Immature natural killer cell (primary cell): ENCODE measurements around the gene SLC29A1. TPM values are rescaled to one million over a fixed set of nuclear protein-coding genes. Genes with fewer than 3 reads are reported as not detected.

Experiments
- DNase-seq, 3 donors: peaks; one replicate each; pipeline ENCODE4 v3.0.0; 2022; ENCODE audit warnings: mixed read lengths in 1 of 3
- H3K27ac Mint-ChIP-seq, 6 donors: one replicate each; pipeline ENCODE4 v1.8.0; 2020; ENCODE audit warnings: mixed read lengths in 6 of 6, mild to moderate bottlenecking in 5 of 6, inconsistent platforms in 4 of 6, moderate library complexity in 3 of 6
- H3K27me3 Mint-ChIP-seq, 3 donors: one replicate each; pipeline ENCODE4 v1.8.0; 2020 to 2021; ENCODE audit warnings: low read depth in 3 of 3, mild to moderate bottlenecking in 3 of 3, mixed read lengths in 3 of 3, moderate library complexity in 3 of 3, inconsistent platforms in 1 of 3
- H3K36me3 Mint-ChIP-seq, 3 donors: one replicate each; pipeline ENCODE4 v1.8.0; 2020; ENCODE audit warnings: mixed read lengths in 3 of 3, inconsistent platforms in 2 of 3, mild to moderate bottlenecking in 2 of 3
- H3K4me1 Mint-ChIP-seq, 2 donors: one replicate each; pipeline ENCODE4 v1.8.0; 2020; ENCODE audit warnings: inconsistent platforms in 2 of 2, mild to moderate bottlenecking in 2 of 2, mixed read lengths in 2 of 2, moderate library complexity in 1 of 2
- H3K4me3 Mint-ChIP-seq, 5 donors: one replicate each; pipeline ENCODE4 v1.8.0; 2020; ENCODE audit warnings: mild to moderate bottlenecking in 5 of 5, mixed read lengths in 5 of 5, inconsistent platforms in 3 of 5, moderate library complexity in 3 of 5
- H3K9me3 Mint-ChIP-seq, 6 donors: one replicate each; pipeline ENCODE4 v1.8.0; 2020; ENCODE audit warnings: mild to moderate bottlenecking in 6 of 6, mixed read lengths in 6 of 6, inconsistent platforms in 4 of 6, moderate library complexity in 3 of 6
- polyA plus RNA-seq, 3 donors: library from polyadenylated mRNA; unstranded; fragments of 300-500 nt; fragmentation: Illumina TruSeq; gene quantifications; one replicate each; pipeline ENCODE4 v1.2.3, GENCODE V29; 2021

The SLC29A1 gene
- polyA plus RNA-seq, 3 donors from 2014 or later: 1.5 to 3.0 (median 1.8) TPM

DNA sequence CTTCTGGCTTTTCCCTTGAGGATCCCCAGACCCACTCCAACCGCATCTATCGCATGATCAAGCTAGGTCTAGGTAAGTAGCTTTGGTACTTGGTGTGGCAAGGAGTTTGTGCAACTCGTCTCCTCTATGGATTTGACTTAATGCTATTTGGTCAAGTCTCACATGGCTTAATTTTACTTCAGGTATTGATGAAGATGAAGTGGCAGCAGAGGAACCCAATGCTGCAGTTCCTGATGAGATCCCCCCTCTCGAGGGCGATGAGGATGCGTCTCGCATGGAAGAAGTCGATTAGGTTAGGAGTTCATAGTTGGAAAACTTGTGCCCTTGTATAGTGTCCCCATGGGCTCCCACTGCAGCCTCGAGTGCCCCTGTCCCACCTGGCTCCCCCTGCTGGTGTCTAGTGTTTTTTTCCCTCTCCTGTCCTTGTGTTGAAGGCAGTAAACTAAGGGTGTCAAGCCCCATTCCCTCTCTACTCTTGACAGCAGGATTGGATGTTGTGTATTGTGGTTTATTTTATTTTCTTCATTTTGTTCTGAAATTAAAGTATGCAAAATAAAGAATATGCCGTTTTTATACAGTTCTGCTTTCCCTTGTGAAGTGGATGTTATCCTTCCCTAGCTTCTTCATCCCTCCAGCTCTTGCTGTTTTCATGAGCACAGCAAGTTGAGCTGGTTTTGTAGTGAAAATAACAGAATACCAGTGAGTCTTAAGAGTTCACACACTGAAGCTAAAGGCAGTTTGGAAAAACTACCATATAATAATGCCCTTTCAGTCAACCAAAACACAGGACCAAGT is 30.1 kb downstream of the SLC29A1 start:
- peaks cover 24 to 49% (median 29%) of the 10 kb centered on the region in 3 donors for H3K36me3 Mint-ChIP-seq
- peak; percentile 45 to 52 (median 47) for DNase-seq
- H3K4me3 Mint-ChIP-seq: no peak overlapping the region
- H3K9me3 Mint-ChIP-seq: peaks cover 0 to 1% (median 0%) of the 10 kb centered on the region in 6 donors
- peak overlapping the region in 5 of 6 donors; percentile 12 to 75 (median 39) for H3K27ac Mint-ChIP-seq
- H3K4me1 Mint-ChIP-seq: peaks cover 41 to 75% of the 10 kb centered on the region in 2 donors
- peaks cover 25 to 37% (median 26%) of the 10 kb centered on the region in 3 donors for H3K27me3 Mint-ChIP-seq

DNA sequence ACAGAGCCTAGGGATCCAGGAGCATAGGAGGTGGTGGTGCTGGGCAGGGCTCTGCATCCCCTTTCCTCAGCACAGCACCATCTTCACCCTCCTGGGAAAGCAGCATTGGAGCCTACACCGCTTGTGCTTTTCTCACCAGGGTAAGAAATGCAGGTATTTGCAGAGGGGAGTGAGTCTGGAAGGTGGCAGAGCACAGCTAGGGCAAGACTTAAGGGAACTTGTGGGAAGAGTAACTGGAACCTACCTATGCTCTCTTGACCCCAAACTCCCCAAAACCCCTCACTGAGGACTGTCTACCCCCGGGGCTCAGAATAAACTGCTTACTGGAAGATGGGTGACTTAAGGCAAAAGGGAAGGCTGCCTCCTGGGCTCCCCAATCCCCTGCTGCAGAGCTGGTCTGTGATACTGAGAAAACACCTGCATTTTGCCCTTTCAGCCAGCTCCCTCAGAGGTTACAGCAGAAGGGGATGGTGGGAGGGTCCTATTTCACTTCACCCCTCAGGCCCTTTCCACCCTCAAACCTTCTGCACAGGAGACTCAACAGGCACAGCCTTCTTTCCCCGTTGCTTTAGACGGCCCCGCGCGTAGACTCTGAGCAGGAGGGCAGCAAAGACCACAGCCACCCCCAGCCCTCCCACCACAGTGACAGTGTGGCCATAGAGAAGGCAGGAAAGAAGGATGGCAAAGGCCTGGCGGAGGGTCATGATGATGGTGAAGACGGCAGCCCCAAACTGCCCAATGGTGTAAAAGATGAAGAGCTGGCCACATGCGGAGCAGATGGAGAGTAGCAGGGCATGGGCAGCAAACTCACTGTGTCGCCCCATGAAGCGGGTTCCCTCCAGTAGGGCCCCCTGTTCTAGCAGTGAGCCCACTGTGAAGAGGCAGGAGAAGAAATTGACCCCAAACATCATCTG is 31.1 kb downstream of the SLC29A1 start:
- DNase-seq: no peak

DNA sequence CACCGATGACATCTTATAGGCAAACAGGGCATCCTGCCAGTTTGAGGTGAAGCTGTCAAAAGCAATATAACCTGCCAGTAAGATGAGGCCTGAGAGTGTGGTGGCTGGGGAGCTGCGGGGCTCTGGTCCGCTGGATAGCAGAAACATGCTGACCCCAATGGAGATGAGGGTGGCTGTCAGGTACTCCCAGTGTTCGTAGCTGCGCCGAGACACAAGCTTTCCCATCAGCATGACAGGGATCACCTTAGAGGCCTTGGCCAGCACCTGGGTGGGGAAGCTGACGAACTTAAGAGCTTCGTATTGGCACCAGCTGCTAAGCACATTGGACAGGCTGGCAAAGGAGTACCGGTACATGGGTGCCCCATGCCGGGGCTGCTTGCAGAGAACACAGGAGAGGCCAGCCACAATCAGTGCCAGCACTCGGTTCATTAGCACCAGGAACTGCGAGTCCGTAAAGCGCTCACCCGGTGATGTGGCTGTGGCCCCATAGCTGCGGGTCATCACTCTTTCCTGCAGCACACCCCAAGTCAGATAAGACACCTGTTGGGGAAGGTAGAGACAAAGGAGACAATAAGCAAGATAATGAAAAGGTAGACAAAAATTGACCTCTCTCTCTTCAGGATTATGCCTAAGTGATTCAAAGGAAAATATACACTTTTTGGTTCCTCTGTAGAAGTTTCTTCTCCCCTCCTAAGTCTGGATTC is 31.9 kb downstream of the SLC29A1 start:
- H3K36me3 Mint-ChIP-seq: peaks cover 25 to 35% (median 26%) of the 10 kb centered on the region in 3 donors
- peaks cover 23 to 36% (median 25%) of the 10 kb centered on the region in 3 donors for H3K27me3 Mint-ChIP-seq
- peaks cover 0 to 1% (median 0%) of the 10 kb centered on the region in 6 donors for H3K9me3 Mint-ChIP-seq
- peaks cover 29 to 61% of the 10 kb centered on the region in 2 donors for H3K4me1 Mint-ChIP-seq
- H3K27ac Mint-ChIP-seq: peak overlapping the region in 5 of 6 donors; percentile 62 to 84 (median 66)
- peak overlapping the region; percentile 71 to 87 (median 84) for H3K4me3 Mint-ChIP-seq
- DNase-seq: no peak

More for the DNA sequence above, 31.1 kb downstream of the SLC29A1 start:
- Mint-ChIP-seq H3K9me3 (peaks cover 0 to 1% (median 0%) of the 10 kb centered on the region in 6 donors), H3K4me3 (peak overlapping the region in 4 of 5 donors; percentile 20 to 85 (median 28)), H3K27ac (peak overlapping the region in 4 of 6 donors; percentile 3 to 87 (median 38)), H3K36me3 (peaks cover 25 to 43% (median 29%) of the 10 kb centered on the region in 3 donors), H3K4me1 (peaks cover 36 to 69% of the 10 kb centered on the region in 2 donors), H3K27me3 (peaks cover 23 to 36% (median 25%) of the 10 kb centered on the region in 3 donors)

DNA sequence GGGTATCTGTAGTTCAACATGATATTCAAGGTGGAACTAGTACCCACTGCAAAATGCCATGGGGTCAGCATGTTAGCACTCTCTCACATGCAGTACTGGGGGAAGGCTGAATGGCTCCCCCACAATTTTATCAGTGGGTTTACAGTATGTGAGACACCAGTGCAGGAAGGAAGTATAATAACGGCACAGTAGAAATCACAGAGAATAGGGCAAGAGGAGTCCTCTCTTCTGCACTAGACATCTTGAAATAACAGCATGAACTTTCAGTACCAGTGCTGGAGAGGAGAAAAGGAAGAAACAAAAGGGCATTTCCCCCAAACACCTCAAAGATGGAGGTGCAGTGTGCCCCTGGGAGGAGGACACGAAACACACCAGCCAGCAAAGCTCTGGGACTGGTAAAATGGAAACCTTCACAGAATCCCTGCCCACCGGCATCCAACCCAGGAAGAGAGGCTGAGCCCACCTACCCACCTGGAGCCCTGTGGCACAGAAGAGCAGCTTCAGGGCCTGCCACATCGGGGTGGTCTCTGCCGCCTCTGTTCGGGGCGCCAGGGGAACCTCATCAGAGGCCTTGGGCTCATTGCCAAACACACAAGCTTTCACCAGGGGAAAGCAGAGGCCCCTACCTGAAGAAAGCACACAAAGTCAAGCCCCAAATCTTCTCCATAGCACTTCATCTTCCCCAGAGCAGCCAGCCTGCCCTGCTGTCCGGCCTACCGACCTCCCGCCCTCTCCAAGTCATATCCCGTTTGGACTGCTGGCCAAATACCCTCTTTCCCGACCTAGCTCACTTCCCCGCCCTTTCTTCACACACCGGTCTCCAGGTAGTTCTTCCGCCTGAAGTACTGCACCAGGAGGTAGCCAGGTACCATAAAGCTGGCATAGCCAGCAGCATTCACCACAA is 32.7 kb downstream of the SLC29A1 start:
- Mint-ChIP-seq H3K9me3 (peaks cover 0 to 1% (median 0%) of the 10 kb centered on the region in 6 donors), H3K27ac (peak overlapping the region; percentile 62 to 93 (median 83)), H3K27me3 (peaks cover 23 to 39% (median 25%) of the 10 kb centered on the region in 3 donors), H3K4me3 (peak overlapping the region; percentile 71 to 87 (median 84)), H3K36me3 (peaks cover 26 to 37% (median 29%) of the 10 kb centered on the region in 3 donors), H3K4me1 (peaks cover 30 to 63% of the 10 kb centered on the region in 2 donors)
- no peak for DNase-seq

DNA sequence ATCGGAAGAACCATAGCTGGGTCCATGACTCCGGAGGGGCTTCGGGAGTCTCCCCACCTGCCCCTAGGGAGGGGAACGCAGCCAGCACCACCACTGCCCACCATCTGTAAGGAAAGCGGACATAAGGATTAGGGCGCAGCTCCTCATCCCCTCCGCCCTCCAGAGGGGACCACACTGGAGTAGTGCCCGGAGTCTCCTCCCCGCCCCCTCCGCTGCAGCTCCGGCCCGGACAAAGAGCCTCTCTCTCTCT is 33.3 kb downstream of the SLC29A1 start:
- H3K27ac Mint-ChIP-seq: peak overlapping the region; percentile 62 to 93 (median 83)

DNA sequence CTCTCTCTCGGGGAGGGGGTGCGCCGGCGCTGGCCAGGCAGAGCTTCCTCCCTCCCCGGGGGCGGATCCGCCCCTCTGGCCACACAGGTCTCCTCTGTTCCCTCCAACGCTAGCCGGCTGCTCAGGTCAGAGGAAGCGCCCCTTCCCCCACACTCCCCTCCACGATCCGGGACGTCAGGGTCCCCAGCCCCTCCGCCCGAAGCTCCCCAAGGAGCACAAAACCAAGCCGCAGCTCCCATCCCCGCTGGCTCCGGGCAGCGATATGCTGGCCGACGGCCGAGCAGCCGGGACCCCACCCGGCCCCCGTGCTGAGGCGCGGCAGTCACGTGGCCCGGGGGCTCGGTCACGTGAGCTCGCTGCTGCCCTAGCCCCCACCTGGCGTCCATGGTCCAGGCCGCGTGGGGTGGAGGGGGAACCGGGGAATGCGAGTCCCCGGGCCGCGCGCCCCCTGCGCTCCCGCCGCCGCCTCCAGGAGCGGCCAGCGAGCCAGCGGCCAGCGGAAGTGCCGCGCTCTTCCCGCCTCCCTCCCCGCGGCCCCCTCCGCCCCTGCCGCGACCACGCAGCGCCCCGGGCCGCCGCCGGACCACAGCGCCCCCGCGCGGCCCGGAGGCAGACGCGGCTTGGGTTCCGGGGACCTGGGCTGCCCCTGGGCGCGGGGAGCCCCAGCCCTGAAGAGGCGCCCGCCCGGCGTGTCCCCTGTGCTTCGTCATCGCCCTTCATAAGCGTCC is 33.8 kb downstream of the SLC29A1 start, which contains the start of gene SLC35B2:
SLC35B2 (minus strand) TSS at position 504 of the 728 bp plus-strand sequence; CDS start at position 386, 118 bp downstream.
- H3K27me3 Mint-ChIP-seq: peaks cover 23 to 39% (median 25%) of the 10 kb centered on the region in 3 donors
- H3K36me3 Mint-ChIP-seq: peaks cover 18 to 27% (median 23%) of the 10 kb centered on the region in 3 donors
- peak; percentile 75 to 77 (median 77) for DNase-seq
- peak within 1 kb of the TSS; percentile 84 to 93 (median 87) for H3K4me3 Mint-ChIP-seq
- peaks cover 32 to 56% of the 10 kb centered on the region in 2 donors for H3K4me1 Mint-ChIP-seq
- peak within 1 kb of the TSS; percentile 86 to 94 (median 90) for H3K27ac Mint-ChIP-seq
- peaks cover 0 to 1% (median 0%) of the 10 kb centered on the region in 6 donors for H3K9me3 Mint-ChIP-seq

More for the DNA sequence above, 33.3 kb downstream of the SLC29A1 start:
- DNase-seq: no peak
- Mint-ChIP-seq H3K4me3 (peak overlapping the region; percentile 71 to 87 (median 84)), H3K9me3 (peaks cover 0 to 1% (median 0%) of the 10 kb centered on the region in 6 donors), H3K4me1 (peaks cover 31 to 60% of the 10 kb centered on the region in 2 donors), H3K27me3 (peaks cover 23 to 39% (median 25%) of the 10 kb centered on the region in 3 donors), H3K36me3 (peaks cover 23 to 32% (median 28%) of the 10 kb centered on the region in 3 donors)

DNA sequence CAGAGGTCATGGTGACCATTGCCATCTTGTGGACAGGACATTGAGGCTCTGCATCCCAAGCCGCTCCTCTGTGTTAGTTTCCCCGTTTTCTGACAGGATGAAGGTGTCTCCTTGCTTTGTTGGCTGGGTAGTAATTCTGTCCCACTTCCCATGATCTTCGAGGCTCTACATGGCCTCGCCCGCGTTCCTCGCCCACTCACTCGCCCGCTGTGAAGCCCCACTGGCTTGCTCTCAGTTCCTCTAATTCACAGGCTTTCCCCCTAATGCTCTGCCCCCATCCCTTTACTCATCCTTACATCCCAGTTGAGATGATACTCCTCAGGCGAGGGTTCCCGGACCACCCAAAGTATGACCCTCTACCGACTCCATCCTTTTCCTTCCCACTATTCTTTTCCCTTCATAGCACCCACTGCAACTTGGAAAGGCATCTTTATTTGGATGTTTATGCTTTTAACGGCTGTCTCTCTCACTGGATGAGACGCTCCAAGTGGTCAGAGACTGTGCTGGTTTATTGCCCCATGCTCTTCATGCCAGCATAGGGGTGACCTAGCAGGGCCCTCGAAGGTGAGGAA is 34.4 kb downstream of the SLC29A1 start:
- H3K27ac Mint-ChIP-seq: peak overlapping the region; percentile 86 to 94 (median 90)
- peaks cover 23 to 39% (median 25%) of the 10 kb centered on the region in 3 donors for H3K27me3 Mint-ChIP-seq
- H3K9me3 Mint-ChIP-seq: peaks cover 0 to 1% (median 0%) of the 10 kb centered on the region in 6 donors
- H3K36me3 Mint-ChIP-seq: peaks cover 17 to 22% (median 20%) of the 10 kb centered on the region in 3 donors
- H3K4me3 Mint-ChIP-seq: peak overlapping the region; percentile 83 to 93 (median 87)
- DNase-seq: no peak
- peaks cover 38 to 62% of the 10 kb centered on the region in 2 donors for H3K4me1 Mint-ChIP-seq

DNA sequence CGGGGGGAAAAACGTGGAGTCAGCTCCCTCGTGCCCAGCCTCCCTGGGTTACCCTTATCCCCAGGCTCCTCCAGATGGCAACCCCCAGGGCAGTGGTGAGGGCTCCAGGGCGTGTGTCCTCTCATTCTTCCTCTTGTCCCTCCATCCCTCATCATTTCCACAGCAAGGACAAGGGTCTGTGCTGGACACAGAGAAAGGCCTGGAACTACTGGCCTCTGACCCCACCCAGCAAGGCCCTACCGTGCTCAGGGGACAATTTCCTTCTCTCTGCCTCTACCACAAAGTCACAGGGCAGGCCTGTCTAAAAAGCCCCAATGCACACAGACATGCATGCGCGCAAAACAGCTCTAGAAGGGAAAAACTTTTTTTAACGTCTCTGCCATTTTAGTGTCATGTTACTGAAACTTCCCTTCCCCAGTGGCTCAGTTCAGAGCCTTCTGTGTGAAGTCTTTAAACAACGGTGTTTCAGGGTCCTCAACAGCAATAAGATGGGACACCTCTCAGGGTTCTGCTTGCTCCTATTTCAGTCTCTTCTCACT is 35.0 kb downstream of the SLC29A1 start:
- Mint-ChIP-seq H3K4me3 (peak overlapping the region; percentile 80 to 93 (median 87)), H3K27ac (peak overlapping the region; percentile 62 to 91 (median 88)), H3K27me3 (peaks cover 19 to 39% (median 24%) of the 10 kb centered on the region in 3 donors), H3K36me3 (peaks cover 14 to 17% (median 15%) of the 10 kb centered on the region in 3 donors), H3K9me3 (peaks cover 0 to 1% (median 0%) of the 10 kb centered on the region in 6 donors), H3K4me1 (peaks cover 43 to 63% of the 10 kb centered on the region in 2 donors)
- no peak for DNase-seq

DNA sequence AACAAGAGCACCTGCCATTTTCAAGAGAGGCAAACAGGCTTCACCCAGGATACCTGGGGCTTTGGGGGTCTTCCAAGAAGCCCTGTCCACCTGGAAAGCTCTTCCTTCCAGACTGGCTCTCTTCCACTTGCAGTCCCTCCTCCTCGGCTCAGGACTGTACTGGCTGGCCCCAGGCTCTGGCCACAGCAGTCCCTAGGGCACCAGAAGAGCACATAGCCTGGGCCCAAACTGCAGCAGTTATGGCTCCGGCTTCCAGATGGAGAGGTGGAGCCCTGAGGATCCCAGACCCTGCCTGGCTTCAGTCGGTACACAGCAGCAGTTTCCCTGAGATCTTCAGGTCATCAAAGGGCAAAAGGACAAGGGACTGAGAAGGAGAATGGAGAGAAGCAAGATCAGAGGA is 35.5 kb downstream of the SLC29A1 start:
- Mint-ChIP-seq H3K27me3 (peaks cover 16 to 37% (median 24%) of the 10 kb centered on the region in 3 donors), H3K4me1 (peaks cover 45 to 64% of the 10 kb centered on the region in 2 donors), H3K4me3 (peak overlapping the region in 4 of 5 donors; percentile 80 to 89 (median 85)), H3K36me3 (peaks cover 11 to 12% (median 12%) of the 10 kb centered on the region in 3 donors), H3K27ac (peak overlapping the region; percentile 62 to 91 (median 88)), H3K9me3 (peaks cover 0 to 4% (median 0%) of the 10 kb centered on the region in 6 donors)
- no peak for DNase-seq

DNA sequence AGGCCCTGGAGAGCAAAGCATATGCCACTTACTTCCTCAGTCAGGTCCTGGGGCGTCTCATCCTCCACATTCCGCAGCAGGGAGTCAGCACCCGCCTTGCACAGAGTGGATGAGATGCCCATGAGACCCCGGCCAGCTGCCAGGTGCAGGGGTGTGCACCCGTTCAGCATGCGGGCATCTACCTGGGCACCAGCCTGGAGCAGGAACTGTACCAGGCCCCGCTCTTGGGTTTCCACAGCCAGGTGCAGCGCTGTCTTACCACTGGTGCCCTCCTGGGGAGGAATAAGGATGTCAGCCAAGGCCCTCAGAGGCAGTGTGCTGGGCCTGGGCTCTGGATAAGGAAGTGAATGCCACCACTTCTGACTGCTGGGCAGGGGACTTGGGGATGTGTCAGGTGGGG is 36.6 kb downstream of the SLC29A1 start:
- DNase-seq: no peak
- H3K4me3 Mint-ChIP-seq: peak overlapping the region in 1 of 5 donors; percentile 15

More for the DNA sequence above, 36.6 kb downstream of the SLC29A1 start:
- Mint-ChIP-seq H3K27me3 (peaks cover 11 to 38% (median 22%) of the 10 kb centered on the region in 3 donors), H3K9me3 (peaks cover 0 to 4% (median 0%) of the 10 kb centered on the region in 6 donors), H3K36me3 (peaks cover 6 to 11% (median 8%) of the 10 kb centered on the region in 3 donors), H3K27ac (peak overlapping the region in 1 of 6 donors; percentile 46), H3K4me1 (peaks cover 54 to 68% of the 10 kb centered on the region in 2 donors)
